Transverse colon (tissue), 3 donors: ENCODE data around the gene GABBR2.

Experiments
- EP300 ChIP-seq: sonication (generic); formaldehyde crosslinking; IDR thresholded peaks from one replicate; pipeline ENCODE4 v1.6.1; 2017; ENCODE audit warnings: antibody characterized with exemption, low read depth
- TF ChIP-seq, protein P1 (sequence below), 5 experiments: fragments of 200-600 bp in 3 of 5; fragments of 450-650 bp in 2 of 5; sonication (generic) in 3 of 5; IDR thresholded peaks; 1 replicate in 2 of 5; 2 replicates in 3 of 5; pipeline ENCODE4 v1.5.1; 2016 to 2017; ENCODE audit warnings: antibody characterized with exemption in 5 of 5, inconsistent platforms in 3 of 5, mild to moderate bottlenecking in 2 of 5, moderate library complexity in 1 of 5

DNA sequence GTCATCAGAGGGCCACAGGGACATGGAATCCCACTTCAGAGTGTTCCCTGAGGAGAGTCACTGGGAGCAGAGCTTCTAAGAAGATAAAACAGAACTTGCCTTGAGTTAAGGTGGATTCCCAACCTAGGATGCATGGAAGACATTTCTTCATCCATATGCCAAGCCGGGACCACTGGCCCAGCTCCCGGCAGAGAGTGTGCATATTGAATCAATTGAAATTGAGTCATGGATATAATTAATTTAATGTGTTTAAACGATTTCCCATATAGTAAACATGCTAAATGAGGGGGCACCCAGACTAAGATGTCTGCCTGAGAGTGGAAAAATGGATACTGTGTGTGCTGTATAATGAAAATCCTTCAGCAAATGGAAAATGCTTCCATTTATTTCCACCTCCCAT is 258.9 kb downstream of the GABBR2 start:
- TF ChIP-seq, protein P1, sequence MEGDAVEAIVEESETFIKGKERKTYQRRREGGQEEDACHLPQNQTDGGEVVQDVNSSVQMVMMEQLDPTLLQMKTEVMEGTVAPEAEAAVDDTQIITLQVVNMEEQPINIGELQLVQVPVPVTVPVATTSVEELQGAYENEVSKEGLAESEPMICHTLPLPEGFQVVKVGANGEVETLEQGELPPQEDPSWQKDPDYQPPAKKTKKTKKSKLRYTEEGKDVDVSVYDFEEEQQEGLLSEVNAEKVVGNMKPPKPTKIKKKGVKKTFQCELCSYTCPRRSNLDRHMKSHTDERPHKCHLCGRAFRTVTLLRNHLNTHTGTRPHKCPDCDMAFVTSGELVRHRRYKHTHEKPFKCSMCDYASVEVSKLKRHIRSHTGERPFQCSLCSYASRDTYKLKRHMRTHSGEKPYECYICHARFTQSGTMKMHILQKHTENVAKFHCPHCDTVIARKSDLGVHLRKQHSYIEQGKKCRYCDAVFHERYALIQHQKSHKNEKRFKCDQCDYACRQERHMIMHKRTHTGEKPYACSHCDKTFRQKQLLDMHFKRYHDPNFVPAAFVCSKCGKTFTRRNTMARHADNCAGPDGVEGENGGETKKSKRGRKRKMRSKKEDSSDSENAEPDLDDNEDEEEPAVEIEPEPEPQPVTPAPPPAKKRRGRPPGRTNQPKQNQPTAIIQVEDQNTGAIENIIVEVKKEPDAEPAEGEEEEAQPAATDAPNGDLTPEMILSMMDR (IDR thresholded peaks at IDR 0.05): no peak
- TF ChIP-seq EP300: no peak
